PC-9 (cell line): ENCODE measurements around the gene KLK13.

Source experiments
- EZH2 ChIP-seq: fragments of 200-600 bp; sonication (generic); IDR thresholded peaks from 2 replicates; pipeline ENCODE4 v1.8.0; 2017; ENCODE audit warnings: antibody characterized with exemption, low read depth
- TF ChIP-seq, protein P1 (sequence below): fragments of 200-600 bp; sonication (generic); conservative IDR thresholded peaks from 2 replicates; pipeline ENCODE4 v1.6.1; 2017; ENCODE audit warnings: mixed run types, antibody characterized with exemption, mild to moderate bottlenecking, moderate library complexity

DNA sequence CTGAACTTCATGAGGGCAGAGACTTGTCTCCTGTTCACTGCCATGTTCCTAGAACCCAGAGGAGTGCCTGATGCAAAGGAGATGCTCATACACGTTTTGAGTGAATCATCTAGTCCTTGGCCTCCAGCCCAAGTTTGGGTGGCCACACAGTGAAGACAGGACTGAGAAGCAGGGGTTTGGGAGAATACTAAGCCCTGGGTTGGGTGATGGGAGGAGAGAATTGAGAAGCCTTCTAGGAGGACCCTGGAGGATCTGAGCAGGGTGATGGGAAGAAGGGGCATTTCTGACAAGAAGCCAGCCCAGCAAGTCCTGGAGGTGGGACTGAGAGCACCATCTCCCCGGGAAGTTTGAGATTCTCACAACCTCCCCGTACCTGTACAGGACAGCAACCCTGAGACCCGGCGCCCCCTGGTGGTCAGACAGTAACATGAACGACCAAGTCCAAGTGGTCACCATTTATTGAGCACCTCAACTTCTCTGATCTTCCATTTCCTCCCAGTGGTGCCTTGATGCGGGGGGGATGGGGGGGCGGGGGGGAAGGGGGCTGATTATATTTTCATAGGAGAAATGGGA is 32.4 kb upstream of the KLK13 start:
- TF ChIP-seq, protein P1, sequence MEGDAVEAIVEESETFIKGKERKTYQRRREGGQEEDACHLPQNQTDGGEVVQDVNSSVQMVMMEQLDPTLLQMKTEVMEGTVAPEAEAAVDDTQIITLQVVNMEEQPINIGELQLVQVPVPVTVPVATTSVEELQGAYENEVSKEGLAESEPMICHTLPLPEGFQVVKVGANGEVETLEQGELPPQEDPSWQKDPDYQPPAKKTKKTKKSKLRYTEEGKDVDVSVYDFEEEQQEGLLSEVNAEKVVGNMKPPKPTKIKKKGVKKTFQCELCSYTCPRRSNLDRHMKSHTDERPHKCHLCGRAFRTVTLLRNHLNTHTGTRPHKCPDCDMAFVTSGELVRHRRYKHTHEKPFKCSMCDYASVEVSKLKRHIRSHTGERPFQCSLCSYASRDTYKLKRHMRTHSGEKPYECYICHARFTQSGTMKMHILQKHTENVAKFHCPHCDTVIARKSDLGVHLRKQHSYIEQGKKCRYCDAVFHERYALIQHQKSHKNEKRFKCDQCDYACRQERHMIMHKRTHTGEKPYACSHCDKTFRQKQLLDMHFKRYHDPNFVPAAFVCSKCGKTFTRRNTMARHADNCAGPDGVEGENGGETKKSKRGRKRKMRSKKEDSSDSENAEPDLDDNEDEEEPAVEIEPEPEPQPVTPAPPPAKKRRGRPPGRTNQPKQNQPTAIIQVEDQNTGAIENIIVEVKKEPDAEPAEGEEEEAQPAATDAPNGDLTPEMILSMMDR, result peak; percentile 85
- no peak for TF ChIP-seq EZH2
